GM23338 (cell line): ENCODE results near the gene AKAP8L. TPM values are rescaled to one million over a fixed set of nuclear protein-coding genes. Genes with fewer than 3 reads are reported as not detected.

Experiments
- ATAC-seq: fragments of 200-7000 bp; cut with Tn5 transposase; 3 replicates; pipeline ENCODE4 v1.9.1; 2020
- DNase-seq: peaks from one replicate; pipeline ENCODE4 v3.0.0-alpha.2; 2015; ENCODE audit warnings: low spot score
- H2AFZ ChIP-seq: fragments of 200-600 bp; sonication (generic); 2 replicates; pipeline ENCODE4 v1.8.0; 2016; ENCODE audit warnings: antibody characterized with exemption, mild to moderate bottlenecking, moderate library complexity
- H3F3A ChIP-seq: fragments of 200-600 bp; sonication (generic); replicated peaks from 2 replicates; pipeline ENCODE4 v1.8.0; 2017; ENCODE audit warnings: antibody characterized with exemption, mixed run types, low read depth
- H3K27ac ChIP-seq: fragments of 200-600 bp; sonication (generic); 2 replicates; pipeline ENCODE4 v1.6.1; 2016; ENCODE audit warnings: low read depth
- H3K27me3 ChIP-seq: fragments of 200-600 bp; sonication (generic); 2 replicates; pipeline ENCODE4 v1.8.0; 2016; ENCODE audit warnings: mild to moderate bottlenecking, mixed run types, moderate library complexity; ENCODE audit not compliant: insufficient read depth
- H3K36me3 ChIP-seq: fragments of 200-600 bp; sonication (generic); 2 replicates; pipeline ENCODE4 v1.8.0; 2016; ENCODE audit warnings: mild to moderate bottlenecking; ENCODE audit not compliant: insufficient read depth
- H3K4me1 ChIP-seq: fragments of 200-600 bp; sonication (generic); 2 replicates; pipeline ENCODE4 v1.8.0; 2016; ENCODE audit warnings: mild to moderate bottlenecking, moderate library complexity; ENCODE audit not compliant: insufficient read depth
- H3K4me2 ChIP-seq: fragments of 200-600 bp; sonication (generic); 2 replicates; pipeline ENCODE4 v1.7.1; 2017; ENCODE audit warnings: mixed run types
- H3K4me3 ChIP-seq: fragments of 200-600 bp; sonication (generic); 2 replicates; pipeline ENCODE4 v1.6.1; 2016; ENCODE audit warnings: mixed run types
- H3K79me2 ChIP-seq: fragments of 200-600 bp; sonication (generic); replicated peaks from 2 replicates; pipeline ENCODE4 v1.8.0; 2017; ENCODE audit warnings: mild to moderate bottlenecking; ENCODE audit not compliant: insufficient read depth
- H3K9me2 ChIP-seq: fragments of 200-600 bp; sonication (generic); 2 replicates; pipeline ENCODE4 v1.8.0; 2017; ENCODE audit not compliant: insufficient read depth
- H4K20me1 ChIP-seq: fragments of 200-600 bp; sonication (generic); replicated peaks from 2 replicates; pipeline ENCODE4 v1.8.0; 2017; ENCODE audit warnings: mild to moderate bottlenecking; ENCODE audit not compliant: insufficient read depth
- H3K27ac Mint-ChIP-seq: 2 replicates; pipeline ENCODE4 v1.8.0; 2020; ENCODE audit warnings: inconsistent platforms, mild to moderate bottlenecking, moderate library complexity, mixed read lengths
- H3K27me3 Mint-ChIP-seq: 3 replicates; pipeline ENCODE4 v1.8.0; 2022; ENCODE audit warnings: low read depth, mild to moderate bottlenecking, moderate library complexity, mixed read lengths, inconsistent platforms; ENCODE audit not compliant: insufficient read depth, poor library complexity
- H3K36me3 Mint-ChIP-seq: 3 replicates; pipeline ENCODE4 v1.8.0; 2021; ENCODE audit warnings: low read depth, mild to moderate bottlenecking, inconsistent platforms, moderate library complexity, mixed read lengths
- H3K4me1 Mint-ChIP-seq: 3 replicates; pipeline ENCODE4 v1.8.0; 2020; ENCODE audit warnings: mild to moderate bottlenecking, inconsistent platforms, mixed read lengths
- H3K4me3 Mint-ChIP-seq: 3 replicates; pipeline ENCODE4 v1.8.0; 2021; ENCODE audit warnings: moderate library complexity, mild to moderate bottlenecking, inconsistent platforms, mixed read lengths
- H3K9me3 Mint-ChIP-seq: 3 replicates; pipeline ENCODE4 v1.8.0; 2020; ENCODE audit warnings: moderate library complexity, mild to moderate bottlenecking, inconsistent platforms, mixed read lengths
- CREB1 ChIP-seq: fragments of 250-450 bp; sonication (Bioruptor Pico); IDR thresholded peaks from 2 replicates; pipeline ENCODE4 v1.5.0; 2020; ENCODE audit warnings: low read depth, mild to moderate bottlenecking, moderate library complexity
- ETS1 ChIP-seq: IDR thresholded peaks from 2 replicates; pipeline ENCODE4 v1.6.1; 2016; ENCODE audit warnings: antibody characterized with exemption
- EZH2 ChIP-seq: fragments of 200-600 bp; sonication (generic); IDR thresholded peaks from one replicate; pipeline ENCODE4 v1.8.0; 2017; ENCODE audit warnings: antibody characterized with exemption, mild to moderate bottlenecking, low read depth; ENCODE audit not compliant: unreplicated experiment
- EZH2phosphoT487 ChIP-seq: fragments of 200-600 bp; sonication (generic); IDR thresholded peaks from one replicate; pipeline ENCODE4 v1.8.1; 2018; ENCODE audit warnings: antibody characterized with exemption; ENCODE audit not compliant: unreplicated experiment
- JUNB ChIP-seq: IDR thresholded peaks from one replicate; pipeline ENCODE4 v1.6.1; 2016; ENCODE audit warnings: antibody characterized with exemption; ENCODE audit not compliant: unreplicated experiment
- NANOG ChIP-seq: IDR thresholded peaks from 2 replicates; pipeline ENCODE4 v1.6.1; 2016; ENCODE audit warnings: antibody characterized with exemption, borderline replicate concordance
- STAT1 ChIP-seq: IDR thresholded peaks from one replicate; pipeline ENCODE4 v1.6.1; 2016; ENCODE audit warnings: antibody characterized with exemption; ENCODE audit not compliant: unreplicated experiment
- ZNF114 ChIP-seq: fragments of 250-450 bp; sonication (Bioruptor Pico); IDR thresholded peaks from 2 replicates; pipeline ENCODE4 v1.5.0; 2020; ENCODE audit warnings: mild to moderate bottlenecking, moderate library complexity
- ZNF331 ChIP-seq: fragments of 250-450 bp; sonication (Bioruptor Pico); IDR thresholded peaks from 2 replicates; pipeline ENCODE4 v1.5.0; 2020; ENCODE audit warnings: low read depth, mild to moderate bottlenecking, moderate library complexity
- ZNF462 ChIP-seq: fragments of 250-450 bp; sonication (Bioruptor Pico); IDR thresholded peaks from 2 replicates; pipeline ENCODE4 v1.5.0; 2020; ENCODE audit warnings: mild to moderate bottlenecking, moderate library complexity
- polyA plus RNA-seq: library from polyadenylated mRNA; unstranded; fragments of >200 nt; fragmentation: Nextera tagmentation; extraction: Ambion mirVana; gene quantifications from 2 replicates; pipeline ENCODE4 v1.2.1, GENCODE V29; 2016
- total RNA-seq: library from RNA; depleted of rRNA; stranded (reverse); fragments of >200 nt; shearing (Covaris generic); gene quantifications from 2 replicates; pipeline ENCODE4 v1.2.3, GENCODE V29; 2014

The AKAP8L gene
- total and polyA plus RNA-seq, 2 experiments from 2014 or later: 78.8 to 165 TPM

- no peak for TF ChIP-seq ZNF462
- TF ChIP-seq STAT1: no peak
- TF ChIP-seq ETS1: no peak
- TF ChIP-seq JUNB: no peak
- no peak for TF ChIP-seq ZNF114 (CRISPR knock-in tag)
- TF ChIP-seq EZH2: no peak
- no peak for TF ChIP-seq NANOG
Measured at GRCh38 chr19:15371786-15372380, 46.9 kb downstream of the AKAP8L start (continued).

GRCh38 chr19:15371119-15371518 lies 47.7 kb downstream of the AKAP8L start:
- Mint-ChIP-seq H3K4me3 (no peak overlapping the region), H3K36me3 (peaks cover 70% of the 10 kb centered on the region), H3K9me3 (0 out of 3 replicates have a peak, but pooled peaks cover 3% of the 10 kb centered on the region), H3K4me1 (no peaks in the 10 kb centered on the region), H3K27me3 (peaks cover 13% of the 10 kb centered on the region), H3K27ac (no peak overlapping the region)
- Histone ChIP-seq H3K9me2 (no peaks in the 10 kb centered on the region), H3F3A (no peaks in the 10 kb centered on the region), H3K4me2 (no peak overlapping the region), H4K20me1 (peaks cover 16% of the 10 kb centered on the region), H2AFZ (no peak overlapping the region), H3K4me1 (no peaks in the 10 kb centered on the region), H3K27me3 (no peaks in the 10 kb centered on the region), H3K36me3 (peaks cover 32% of the 10 kb centered on the region), H3K79me2 (peaks cover 48% of the 10 kb centered on the region), H3K27ac (no peak overlapping the region), H3K4me3 (no peak overlapping the region)
- ATAC-seq: no peak
- DNase-seq: no peak
- no peak for TF ChIP-seq EZH2phosphoT487
- no peak for TF ChIP-seq ZNF331 (CRISPR knock-in tag)
- no peak for TF ChIP-seq ETS1
- TF ChIP-seq ZNF114 (CRISPR knock-in tag): no peak
- no peak for TF ChIP-seq CREB1 (CRISPR knock-in tag)
